KG1 (cell line): ENCODE data around the gene ANKRD29.

ENCODE experiments used
- DNase-seq: peaks from one replicate; lab custom pipeline; 2025; lab: John Stamatoyannopoulos, UW

ANKRD29 gene

DNA sequence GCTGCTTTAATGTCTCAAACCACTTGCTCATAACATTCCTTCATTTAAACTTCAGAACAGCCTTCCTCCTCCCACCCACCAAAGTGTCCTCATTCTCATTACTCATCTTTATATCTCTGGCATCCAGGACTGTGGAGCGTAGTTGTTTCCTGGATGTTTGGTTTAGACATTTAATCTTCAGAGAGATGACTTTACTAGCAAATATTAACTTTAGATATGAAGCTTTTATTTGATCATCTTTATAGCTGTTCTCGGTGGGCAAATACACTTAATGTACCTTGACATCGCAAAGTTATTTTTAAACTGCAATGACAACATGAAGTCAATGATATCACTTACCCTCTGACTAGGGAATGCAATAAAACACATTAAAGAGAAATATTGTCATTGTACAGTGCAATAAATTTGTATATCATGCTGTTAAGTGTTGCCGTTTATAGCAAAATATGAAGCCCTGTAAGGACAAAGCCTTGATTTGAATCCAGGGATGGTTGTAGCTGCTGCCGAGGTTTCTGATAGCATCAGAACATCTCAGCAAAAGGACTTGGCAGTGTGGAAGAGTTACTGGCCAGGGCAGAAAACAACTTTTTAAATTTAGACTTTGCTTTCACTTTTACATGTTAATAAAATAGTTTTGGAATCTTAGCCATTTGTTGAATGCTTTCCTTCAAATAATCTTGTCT is 21.9 kb upstream of the ANKRD29 start:
- DNase-seq: no peak

DNA sequence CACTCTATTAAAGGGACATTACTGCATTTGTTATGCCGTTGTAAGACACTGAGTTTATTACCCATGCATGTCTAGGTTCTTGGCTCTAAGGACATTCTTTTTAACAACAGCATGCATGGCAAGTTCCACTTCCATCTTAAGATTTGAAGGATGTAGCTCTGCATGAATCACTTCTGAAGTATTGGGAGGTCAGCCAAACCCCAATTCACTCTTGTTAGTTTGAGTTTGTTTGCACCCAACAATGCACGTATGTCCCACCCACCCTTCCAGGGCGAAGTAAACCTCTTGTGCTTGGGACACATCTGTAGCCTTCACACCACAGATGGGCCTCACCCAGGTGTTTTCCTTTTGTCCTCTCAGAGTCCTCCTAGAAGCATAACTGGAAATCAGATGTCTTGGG is 21.0 kb upstream of the ANKRD29 start:
- no peak for DNase-seq

DNA sequence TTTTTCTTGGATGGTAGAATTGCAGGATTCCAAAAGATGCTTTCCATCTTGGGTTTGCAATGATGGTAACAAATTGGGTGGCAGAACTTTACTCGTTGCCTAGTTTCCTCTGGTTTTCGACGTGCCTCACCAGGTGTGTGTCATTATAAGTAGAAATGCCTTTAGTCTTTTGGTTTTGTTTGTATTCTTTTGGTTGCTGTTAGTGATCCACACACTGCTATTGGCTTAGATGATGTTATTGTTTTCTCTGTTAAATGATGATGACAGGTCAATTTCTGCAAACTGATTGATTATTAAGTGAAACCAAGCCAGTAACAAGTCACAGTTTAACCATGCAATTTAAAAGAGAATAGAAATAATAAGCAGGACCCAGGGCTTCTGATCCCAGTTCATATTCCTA is 20.4 kb upstream of the ANKRD29 start:
- no peak for DNase-seq

DNA sequence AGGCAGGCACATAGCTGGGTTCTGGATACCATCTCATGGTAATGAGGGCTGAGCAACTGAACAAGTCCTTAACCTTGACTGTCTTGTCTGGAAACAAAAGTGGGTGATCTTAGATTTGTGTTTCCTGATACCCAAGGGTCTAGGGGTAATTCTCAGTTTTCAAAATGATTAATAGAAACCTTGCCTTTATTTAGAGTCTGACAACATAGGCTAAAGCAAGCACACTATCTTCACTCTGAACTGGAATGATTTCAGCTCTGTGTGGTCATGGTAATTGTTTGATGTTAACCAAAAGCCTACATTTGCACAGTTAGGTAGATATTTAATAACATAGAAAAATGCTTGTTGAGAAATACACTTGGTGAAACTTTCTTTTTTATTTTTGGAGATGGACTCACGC is 19.8 kb upstream of the ANKRD29 start:
- no peak for DNase-seq

DNA sequence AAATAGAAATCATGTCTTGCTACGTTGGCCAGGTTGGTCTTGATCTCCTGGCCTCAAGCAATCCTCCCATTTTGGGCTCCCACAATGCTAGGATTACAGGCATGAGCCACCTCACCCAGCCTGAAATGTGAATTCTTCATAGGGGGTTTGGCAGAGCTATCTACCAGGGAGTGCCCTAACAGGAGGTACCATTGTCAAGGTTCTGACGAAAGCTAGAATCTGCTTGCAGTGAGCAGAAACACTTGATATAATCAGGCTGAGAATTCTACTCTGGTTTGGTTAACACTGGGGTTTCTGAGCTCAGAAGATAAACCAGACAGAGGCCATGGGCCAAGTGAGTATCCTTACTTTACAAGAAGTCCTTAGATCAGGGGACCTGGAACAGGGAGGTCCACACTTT is 19.3 kb upstream of the ANKRD29 start:
- no peak for DNase-seq

DNA sequence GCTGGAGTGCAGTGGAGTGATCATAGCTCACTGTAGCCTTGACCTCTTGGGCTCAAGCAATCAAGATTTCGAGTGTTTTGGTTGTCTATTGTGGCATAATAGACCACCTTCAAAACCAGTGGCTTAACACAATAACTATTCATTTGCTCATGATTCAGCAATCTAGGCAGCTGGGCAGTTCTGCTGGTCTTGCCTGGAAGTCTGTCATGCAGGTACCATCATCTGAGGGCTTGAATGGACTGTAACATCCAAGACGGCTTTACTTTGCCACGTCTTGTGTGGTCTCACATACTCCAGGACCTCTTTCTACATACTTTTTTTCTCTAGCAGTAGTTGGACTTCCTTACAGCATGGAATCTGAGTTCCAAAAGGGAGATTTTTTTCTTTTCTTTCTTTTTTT is 13.2 kb upstream of the ANKRD29 start:
- DNase-seq: no peak

DNA sequence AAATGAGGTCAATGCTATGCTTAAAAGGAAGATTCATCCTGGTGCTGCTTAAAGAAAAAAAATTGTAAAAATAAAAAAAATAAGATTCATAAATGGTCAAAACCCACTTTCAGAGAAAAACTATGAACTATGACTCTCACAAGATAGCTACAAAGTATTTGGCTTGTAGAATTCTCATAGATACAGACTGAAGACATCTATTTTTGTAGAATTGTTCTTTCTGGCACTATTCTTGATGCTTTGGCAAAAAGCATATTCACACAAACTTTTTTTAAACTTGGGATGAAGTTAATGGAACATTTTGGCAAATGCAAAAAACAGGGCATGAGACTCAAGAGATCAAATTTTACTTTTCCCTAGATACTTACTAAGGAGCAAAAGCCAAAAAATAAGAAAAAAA is 12.5 kb upstream of the ANKRD29 start:
- DNase-seq: no peak

DNA sequence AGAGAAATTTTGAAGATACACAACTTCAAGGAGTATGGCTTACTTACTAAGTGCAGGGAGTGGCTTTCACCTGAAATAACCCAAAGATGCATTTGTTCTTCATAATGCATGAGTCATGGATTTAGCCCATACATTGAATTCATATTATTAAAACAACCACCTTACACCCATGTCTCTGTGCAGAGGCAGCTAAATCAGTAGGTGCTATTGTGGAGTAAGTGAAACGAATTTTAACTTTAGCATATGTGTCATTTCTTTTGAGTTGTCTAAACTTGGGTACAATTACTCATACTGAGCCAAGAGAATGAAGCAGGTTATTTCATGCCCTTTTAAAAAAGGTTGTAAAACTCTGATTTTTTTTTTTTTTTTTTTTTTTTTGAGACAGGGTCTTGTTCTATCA is 11.0 kb upstream of the ANKRD29 start:
- DNase-seq: no peak

DNA sequence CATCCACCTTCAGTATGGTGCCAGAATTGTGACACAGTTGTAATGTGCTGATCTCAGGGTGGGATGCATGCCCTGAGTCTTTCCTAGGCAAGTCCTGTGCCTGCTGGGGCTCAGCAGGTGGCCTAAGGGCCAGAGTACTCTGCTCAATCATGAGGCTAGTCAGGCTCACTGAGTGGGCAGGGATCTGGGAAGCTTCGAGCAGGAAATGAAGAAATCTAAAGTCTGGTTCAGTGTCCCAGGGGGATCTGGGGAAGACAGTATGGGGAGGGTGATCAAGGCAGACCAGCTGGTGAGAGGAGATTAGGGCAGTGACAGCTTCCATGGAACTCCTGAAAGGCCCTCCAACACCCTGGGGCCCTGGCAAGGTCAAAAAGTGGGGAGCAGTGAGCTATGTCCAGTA is 8.9 kb upstream of the ANKRD29 start:
- no peak for DNase-seq

DNA sequence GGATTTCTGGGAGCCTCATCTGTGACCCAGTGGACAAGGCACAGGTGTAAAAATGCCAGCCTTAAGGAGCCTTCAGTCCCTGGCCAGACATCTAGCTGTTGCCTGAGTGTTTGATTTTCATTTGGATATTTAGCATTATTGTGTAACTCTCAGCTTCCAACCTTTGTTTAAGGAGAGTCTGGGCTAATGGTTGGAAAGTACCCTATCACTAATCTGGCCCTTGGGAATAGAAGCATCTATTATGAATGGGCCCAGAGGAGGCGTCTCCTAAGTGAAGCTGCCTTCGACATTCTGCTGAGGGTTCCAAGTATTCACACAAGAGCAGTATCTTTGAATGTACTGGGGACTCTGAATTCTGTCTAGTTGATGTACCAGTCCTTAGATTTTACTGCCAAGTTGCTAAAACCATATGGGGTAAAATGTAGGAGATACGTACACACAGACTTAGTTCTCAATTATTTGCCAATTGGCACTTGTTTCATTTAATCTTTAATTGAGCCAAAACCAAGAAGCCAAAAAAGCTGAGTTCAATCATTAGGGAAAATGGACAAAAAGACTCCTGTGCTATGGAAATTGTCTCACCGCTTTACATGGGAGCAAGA is 7.2 kb upstream of the ANKRD29 start:
- no peak for DNase-seq

DNA sequence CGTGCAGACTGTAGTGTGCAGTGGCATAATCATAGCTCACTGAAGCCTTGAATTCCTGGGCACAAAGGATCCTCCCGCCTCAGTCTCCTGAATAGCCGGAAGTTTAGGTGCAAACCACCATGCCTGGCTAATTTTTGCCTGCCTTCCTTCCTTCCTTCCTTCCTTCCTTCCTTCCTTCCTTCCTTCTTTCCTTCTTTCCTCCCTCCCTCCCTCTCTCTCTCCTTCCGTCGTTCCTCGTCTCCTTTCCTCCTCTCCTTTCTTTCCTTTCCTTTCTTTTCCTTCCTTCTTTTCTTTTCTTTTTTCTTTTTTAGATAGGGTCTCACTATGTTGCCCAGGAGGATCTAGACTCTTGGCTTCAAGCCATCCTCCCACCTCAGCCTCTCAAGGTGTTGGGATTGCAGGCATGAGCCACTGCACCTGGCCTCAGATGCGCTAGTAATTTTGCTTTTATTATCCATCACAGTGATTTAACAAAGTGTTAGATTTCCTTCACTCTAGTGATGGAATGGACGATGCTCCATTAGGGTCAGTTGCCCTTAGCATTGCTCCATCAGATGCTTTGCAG is 6.6 kb upstream of the ANKRD29 start:
- DNase-seq: no peak

DNA sequence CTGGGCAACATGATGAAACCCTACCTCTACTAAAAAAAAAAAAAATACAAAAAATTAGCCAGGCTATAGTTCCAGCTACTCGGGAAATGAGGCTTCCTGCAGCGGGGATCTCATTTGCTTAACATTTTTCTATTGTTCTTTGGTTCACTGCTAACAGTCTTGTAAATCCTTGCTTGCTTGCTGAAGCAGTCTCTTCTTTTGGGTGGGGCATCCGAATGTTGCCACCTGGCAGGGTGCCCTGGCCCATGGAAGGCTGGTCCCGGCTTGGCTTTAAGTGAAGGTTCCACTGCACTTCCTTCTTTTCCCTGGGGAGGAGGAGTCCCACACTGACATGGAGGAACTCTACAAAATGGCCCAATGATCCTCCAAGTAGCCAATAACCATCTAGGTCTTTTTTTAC is 6.0 kb upstream of the ANKRD29 start:
- no peak for DNase-seq

DNA sequence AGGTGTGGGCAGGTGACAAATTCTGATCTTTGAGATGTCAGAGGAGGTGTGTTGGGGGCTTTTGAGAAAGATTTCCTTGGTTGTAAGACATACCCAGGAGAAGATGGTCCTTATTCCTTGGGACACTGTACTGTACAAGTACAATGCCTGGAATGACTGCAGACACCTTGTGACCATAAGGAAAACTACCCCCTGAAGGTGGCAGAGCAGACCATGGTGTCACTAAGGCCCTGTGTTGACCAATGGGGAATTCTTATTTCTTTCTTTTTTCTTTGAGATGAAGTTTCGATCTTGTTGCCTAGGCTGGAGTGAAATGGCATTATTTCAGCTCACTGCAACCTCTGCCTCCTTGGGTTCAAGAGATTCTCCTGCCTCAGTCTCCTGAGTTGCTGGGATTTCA is 4.4 kb upstream of the ANKRD29 start:
- DNase-seq: no peak

DNA sequence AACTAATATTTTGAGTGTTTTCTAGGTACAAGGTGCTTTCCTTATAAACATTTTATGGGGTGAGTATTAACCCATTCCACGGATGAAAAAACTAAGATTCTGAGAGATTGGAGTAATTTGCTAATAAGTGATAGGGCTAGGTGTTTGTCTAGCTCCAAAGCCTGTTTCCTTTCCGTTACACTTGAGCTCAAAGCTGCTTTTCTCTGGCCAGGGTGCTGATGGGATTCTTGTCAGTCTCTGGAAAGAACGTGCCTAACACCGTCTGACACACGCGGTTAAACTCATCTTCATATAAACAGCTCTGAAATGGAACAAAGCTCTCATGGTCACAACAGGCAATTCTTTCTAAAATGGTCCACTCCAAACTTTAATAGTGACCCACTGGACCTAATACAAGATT is 2.0 kb upstream of the ANKRD29 start:
- DNase-seq: no peak

DNA sequence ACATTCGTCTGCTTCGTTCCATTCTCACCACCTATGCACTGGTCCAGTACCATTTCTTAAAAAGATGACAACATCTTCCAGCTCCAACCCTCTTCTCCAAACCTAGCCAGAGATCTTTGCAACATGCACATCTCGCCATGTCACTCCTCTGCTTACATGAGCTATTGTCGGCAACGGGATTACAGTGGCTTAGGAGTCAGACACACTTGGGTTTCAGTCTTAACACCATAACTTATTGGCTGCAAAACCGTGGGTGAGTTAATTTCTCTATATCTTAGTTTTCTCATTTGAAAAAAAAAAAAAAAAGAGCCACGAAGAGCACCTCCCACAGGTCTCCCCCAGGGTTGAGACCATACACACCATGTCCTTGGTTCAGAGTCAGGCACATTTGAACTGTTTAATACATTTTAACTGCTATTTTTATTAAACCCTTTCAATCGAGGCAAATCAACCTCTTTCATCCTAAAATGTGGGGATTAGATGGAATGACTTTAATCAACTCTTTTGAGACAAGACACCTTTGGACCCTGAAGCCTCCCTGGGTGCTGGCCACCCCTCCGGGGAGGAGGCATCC is 889 bp downstream of the ANKRD29 start:
- DNase-seq: no peak

DNA sequence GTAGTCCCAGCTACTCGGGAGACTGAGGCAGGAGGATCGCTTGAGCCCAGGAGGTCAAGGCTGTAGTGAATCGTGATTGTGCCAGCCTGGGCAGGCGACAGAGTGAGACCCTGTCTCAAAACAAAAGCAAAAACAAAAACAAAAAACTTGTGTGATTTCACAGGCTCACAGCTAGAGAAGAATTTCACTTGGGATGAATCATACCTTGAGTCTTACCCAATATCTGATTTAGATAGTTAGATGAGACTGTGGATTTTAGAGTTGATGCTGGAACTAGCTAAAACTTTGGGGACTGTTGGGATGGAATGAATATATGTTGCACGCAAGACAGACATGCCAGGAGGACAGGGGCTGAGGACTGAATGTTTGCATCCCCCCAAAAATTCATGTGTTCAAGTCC is 4.4 kb downstream of the ANKRD29 start:
- DNase-seq: no peak

DNA sequence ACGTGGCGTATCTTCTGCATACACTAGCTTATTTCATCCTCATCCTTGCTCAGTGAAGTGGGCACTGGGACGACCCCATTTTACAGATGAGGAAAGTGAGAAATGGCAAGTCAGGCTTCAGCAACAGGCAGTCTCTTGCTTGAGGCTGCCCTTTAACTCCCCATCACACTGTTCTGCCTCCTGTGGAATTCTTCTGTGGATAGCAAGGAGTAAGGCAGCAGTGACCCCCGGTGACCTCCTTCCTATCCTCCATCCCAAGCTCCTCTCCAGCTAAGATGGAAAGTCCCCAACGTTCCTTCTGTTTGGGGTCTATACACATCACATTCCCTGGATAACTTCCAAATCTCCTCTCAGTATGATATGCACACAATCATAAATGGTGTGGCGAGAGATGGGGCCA is 10.5 kb downstream of the ANKRD29 start:
- no peak for DNase-seq

DNA sequence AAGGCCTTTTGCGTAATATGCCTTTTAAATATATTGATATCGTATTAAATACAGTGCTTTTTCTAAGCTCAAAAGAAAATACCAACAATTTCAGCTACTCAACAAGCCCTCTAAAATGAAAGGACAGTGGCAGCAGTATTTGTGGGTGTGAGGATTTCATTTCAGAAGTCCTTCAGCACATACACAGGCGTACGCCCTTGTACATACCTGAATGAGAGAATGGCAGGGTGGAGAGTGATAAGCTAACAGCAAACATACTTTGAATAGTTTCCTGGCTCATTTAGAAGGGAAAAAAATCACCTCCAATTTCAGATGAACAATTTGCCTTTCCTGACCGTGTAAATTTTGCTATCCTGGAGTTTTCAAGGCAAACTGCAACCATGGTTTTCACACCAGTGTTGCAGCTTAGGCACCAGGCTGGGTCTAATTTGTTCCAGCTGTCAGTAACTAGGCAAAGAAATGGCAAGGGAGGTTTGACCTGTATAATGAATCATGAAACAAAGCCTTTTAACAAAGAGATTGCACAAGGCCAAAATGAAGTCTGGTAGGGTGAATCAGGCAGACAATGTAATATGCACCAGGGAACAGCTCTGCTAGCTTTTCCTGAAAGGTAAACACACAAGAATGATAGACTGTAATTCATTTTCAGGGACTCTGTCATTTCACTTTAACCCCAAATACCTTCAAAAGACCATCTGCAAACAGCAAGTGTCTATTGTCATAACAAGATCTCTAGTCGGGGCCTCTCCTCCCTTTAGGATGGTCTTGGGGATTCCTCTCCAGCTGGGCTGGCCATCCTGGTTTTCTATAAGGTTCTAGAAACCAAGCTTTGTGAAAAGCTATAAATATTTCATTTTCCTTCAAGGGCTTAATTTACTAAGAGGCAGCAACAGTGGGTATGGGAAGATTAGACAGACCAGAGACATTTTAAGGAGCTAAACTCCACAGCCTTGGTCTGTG is 11.5 kb downstream of the ANKRD29 start:
- no peak for DNase-seq

DNA sequence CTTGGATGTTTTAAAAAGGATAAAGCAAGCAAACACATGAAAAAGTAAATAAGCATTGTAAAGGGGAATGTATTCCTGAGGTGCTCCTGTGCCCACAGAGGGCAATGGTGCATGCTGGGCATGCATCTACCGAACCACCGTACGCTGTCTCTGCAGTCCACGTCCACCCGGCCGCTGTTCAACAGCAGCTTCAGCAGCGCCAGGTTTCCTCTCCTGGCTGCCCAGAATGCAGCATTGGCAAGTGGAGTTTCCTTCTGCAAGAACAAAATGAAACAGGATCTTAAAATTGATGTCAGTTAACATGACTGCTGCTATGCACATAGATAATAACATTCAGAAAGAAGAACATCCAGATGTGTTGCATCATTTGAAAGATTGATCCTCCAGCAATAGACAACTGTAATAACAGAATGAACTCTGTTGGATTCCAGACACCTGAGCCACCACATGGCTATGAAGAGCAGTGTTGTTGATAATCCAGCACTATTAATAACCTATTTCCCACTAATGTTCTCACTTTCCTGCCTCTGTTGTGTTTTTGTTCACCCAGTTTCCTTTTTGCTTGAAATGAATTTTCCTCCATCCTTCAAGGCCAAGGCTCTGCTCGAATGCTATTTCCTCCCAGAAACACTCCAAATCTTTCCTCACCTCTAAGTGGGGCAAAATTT is 13.6 kb downstream of the ANKRD29 start:
- DNase-seq: no peak

DNA sequence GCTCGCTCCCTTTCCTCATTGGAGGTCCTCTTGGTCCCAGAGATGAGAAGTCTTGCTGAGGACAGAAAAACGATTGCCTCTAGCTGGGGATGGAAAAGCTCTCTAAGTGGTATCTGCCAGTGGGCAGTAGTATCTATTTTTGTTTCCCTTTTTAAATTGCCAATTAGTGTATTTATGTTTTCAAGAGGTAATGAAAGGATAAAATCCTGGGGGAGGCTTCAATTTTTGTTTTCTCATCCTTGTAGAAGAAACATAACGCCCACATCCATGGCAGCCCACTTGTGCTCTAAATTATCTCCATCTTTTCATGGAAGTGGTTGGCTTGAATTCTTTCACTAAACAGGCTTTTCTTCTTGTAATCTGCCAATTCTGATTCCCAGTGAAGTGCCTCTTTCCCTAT is 14.3 kb downstream of the ANKRD29 start:
- DNase-seq: no peak

DNA sequence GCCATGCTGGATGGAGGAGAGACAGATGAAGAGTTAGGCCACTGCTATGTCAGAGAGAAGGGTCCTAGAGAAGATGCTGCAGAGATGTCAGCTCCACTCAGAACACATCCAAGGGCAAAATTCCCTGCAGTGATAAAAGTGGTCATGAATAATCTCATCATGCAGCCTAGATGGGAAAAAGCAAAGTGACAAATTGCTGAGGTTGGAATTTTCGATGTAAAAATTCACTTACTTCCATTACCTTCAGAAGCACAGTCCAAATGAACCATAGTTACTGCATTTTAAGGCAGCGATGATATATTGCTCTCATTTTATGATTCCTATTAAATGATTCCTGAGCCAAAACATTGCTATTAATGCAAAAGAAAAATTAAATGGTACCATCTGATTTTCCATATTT is 16.4 kb downstream of the ANKRD29 start:
- DNase-seq: no peak
